HG02623 (cell line): ENCODE data around the gene SYT7.

Source experiments
- ATAC-seq: cut with Tn5 transposase; IDR thresholded peaks from one replicate; pipeline ENCODE4 v1.9.1; 2021; ENCODE audit warnings: moderate library complexity; ENCODE audit not compliant: unreplicated experiment

SYT7 gene

GRCh38 chr11:61502522-61502921 is 78.4 kb downstream of the SYT7 start:
- no peak for ATAC-seq

DNA sequence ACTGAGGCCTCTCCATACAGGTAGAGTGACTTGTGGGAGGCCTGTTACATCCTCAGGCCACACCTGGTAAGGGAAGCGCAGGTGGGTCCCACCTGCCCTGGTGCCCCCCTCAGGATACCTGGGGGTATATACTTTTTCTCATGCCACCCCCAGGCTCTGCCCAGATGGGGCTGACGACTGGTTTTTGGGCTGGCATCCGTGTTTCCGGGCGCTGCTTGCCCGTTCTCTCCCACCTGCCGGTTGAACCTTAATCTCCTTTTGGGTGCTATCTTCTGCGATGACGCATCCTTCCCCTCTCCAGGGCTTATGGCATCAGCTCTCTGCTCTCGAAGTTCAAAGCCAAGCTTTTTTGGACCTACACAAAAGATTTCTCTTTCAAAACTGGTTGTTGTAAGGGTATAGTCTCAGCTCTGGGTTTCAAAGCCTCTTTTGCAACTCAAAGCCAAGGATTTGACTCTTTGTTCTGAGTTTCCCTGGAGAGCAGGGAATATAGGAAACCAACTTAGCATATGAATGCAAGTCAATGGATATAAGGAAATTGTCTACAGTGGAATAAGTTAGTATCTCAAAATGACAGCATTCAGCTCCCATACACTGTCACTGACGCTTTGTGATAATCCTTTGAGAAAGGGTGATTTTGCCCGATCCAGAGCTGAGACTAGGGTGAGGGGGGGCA is 80.9 kb downstream of the SYT7 start:
- no peak for ATAC-seq

DNA sequence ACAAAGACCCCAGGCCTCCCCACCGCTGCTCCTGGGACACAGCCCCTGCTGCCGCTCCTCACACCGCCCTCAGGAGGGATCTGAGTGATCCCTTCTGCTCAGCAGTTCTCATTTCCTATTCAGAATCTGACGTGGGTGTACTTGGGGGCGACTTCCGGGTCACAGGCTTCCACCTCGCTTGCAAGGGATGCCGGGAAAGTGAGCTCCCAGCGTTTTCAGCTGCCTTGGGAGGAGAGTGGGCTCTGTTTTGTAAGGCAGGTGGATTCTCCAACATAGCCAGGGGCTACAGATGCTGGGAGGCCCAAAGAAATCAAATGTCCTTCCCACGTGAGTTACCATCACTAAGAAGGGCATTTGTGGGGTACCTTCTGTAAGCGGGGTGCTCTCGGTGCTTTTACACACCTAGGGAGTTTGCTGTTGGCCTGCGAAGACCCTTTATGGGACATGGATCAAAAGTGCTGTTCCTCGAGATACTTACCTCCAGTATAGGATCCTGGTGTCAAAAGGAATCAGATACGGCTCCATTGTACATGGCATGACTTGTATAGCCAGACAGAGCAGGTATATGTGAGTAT is 82.0 kb downstream of the SYT7 start:
- ATAC-seq: no peak

DNA sequence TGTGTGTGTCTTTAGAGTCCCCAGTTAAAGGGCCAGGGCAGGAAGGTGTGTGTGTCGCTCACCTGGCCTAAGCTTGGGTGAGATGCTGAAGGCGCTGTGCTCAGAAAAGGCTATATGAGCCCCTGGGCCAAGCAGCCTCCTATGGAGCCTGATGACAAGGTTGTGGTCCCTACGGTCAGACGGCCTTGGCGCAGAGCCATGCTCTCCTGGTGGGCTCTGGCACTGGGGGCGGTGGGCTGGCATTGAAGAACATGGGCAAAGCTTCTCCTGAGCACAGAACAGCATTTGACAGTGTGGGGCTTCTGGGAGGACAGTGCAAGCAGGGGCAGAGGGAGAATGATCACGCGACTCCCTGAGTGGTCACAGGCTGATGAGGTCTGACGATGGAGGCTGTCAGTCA is 83.0 kb downstream of the SYT7 start:
- no peak for ATAC-seq

DNA sequence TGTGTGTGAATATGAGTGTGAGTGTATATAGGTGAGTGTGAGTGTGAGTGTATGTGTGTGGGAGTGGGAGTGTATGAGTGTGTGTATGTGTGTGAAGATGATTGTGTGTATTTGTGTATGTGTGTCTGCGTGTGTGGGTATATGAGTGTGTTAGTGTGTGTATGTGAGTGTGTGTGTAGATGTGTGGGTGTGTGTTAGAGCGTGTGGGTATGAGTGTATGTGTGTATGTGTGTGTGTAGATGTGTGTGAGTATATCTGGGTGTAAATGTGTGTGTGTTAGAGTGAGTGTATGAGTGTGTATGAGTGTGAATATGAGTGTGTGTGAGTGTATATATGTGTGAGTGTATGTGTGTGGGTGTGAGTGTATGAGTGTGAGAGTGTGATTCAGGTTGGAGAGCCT is 83.4 kb downstream of the SYT7 start:
- no peak for ATAC-seq

DNA sequence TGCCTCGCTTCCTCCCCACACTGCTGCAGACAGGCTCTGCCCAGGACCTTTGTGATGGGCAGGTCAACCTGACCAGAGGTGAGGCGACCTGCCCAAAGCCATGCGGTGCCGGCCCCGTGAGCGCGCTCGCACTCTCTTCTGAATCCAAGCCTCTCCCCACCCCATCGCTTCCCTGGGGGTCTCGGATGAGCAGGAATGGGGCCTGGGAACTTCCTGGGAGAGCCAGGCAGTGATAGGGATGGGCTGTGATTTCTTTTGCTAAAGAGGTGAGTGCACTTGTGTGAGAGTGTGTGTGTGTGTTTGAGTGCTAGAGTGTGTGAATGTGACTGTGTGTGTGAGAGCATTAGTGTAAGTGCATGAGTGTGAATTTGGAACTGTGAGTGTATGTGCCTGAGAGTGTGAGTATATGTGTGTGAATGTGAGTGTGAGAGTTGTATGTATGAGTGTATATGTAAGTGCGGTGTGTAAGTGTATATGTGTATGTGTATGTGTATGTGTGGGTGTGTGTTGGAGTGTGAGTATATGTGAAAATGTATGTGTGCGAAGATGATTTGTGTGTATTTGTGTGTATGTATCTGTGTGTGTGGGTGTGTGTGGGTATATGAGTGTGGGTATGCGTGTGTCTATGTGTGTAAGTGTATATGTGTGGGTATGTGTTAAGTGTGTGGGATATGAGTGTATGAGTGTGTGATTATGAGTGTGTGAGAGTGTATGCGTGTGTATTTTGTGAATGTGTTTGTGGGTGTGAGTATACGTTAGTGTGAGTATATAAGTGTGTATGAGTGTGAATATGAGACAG is 84.1 kb downstream of the SYT7 start:
- ATAC-seq: no peak

DNA sequence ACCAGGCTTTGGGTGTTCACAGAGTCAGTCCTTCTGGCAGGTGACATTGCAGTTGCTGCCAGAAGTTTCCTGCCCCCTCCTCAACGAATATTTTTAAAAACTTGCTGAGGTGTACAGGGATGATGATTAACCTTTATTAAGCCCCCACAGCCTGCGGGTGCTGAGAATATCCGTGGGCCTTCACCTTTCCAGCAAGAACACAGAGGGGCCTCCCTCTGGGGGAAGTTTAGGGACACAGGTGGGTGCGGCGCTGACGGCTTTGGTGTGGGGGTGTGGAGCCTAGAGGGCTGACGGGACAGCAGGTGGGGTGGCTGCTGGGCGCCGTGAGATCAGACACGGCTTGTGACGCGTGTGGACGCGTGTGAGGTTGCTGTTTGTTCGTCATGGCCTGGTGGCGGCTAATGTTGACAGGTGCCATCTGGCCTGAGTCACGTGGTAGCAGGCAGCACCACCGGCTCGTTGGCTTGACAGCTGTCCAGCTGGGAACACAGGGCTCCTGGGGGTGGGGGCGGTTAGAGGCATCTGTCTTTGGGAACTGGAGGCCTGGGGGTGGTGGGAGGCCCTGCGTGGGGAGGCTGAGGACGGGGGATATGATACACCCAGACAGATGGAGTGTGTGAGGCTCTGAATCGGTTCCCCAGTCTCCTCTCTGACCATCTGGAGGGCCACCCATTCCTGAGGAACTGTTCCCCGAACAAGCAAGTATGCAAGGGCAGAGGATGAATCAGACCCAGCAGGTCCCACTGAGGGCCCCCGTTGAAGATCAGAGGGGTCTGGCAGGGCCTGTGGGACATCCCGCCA is 84.9 kb downstream of the SYT7 start:
- no peak for ATAC-seq

- no peak for ATAC-seq
These were observed 86.4 kb downstream of the SYT7 start for GRCh38 chr11:61494381-61494961.

DNA sequence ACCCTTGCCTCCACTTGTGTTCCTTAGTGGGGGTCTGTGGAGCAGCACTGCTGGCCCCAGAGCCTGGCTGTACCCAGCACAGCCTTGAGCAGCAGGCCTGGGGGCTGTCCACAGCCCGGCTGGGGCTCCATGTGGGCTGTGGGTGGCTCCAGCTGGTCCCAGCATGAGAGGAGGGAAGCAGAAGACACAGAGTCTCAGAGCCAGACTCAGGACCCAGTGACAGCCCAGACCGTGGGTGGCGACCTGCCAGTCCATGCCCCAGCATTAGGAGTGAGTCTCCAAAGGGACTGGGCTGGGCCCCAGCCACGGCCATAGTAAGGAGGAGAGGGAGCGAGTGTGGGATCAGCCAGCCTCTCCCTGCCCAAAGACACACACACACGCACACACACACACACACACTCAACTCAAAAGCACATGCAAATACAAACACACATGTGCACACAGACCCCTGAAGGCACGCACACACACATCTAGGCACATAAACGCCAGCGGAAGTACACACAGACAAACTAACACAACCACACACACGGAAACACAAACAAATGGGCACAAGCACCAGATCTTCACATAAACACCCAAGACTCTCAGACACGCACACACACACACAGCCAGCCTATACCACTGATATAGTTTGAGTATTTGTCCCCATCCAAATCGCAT is 89.0 kb downstream of the SYT7 start:
- ATAC-seq: no peak

- no peak for ATAC-seq
These were observed 90.8 kb downstream of the SYT7 start for GRCh38 chr11:61489833-61490721.

- no peak for ATAC-seq
These were observed 92.1 kb downstream of the SYT7 start for GRCh38 chr11:61488651-61489291.

DNA sequence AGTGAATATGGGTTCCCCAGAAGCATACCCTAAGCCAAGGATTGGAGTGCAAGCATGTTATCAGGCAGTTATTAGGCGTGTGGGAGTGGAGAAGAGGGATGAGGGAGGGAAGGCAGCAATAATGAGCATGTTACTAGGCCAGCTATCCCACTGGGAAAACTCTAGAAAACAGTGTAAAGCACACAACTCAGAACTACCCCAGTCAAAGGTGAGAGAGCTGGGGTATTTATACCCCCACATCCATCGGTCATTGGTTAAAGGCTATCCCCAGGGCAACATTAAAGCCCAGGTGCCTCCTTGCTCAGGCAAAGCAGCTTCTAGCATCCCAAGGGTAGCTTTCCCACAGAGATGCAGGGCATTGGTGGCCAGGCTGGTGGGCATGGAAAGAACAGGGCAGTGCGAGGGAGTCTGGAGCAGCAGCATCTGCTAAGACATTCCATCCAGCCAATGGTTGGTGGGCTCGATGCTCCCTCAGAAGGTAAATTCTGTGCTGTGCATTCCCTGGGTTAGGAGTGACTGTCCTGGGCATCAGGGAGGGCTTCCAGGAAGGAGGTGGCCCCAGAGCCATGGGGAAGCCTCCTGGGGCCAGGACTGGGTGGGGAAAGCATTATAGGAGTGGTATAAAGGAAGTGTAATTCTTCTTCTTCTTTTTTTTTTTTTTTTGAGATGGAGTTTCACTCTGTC is 93.4 kb downstream of the SYT7 start:
- ATAC-seq: no peak

DNA sequence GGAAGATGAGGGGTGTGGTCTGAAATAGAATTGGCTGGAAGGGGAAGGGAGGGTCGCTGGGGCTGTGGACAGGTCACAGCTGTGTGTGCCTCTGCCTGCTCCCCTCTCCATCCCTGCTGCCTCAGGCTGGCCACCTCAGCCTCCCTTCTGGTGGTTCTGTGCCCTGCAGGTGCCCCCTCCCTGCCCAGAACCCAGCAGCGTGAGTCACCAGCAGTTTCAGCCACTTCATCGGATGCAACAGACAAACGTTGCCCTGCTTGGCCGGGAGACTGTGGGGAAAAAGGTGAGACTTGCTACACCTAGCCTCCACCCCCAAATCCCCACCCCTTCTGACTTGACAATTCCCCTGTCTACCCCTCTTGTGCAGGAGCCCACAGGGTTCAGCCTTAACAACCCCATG is 94.1 kb downstream of the SYT7 start:
- no peak for ATAC-seq

- no peak for ATAC-seq
These were observed 94.8 kb downstream of the SYT7 start for GRCh38 chr11:61486011-61486620.

- no peak for ATAC-seq
These were observed 95.8 kb downstream of the SYT7 start for GRCh38 chr11:61485080-61485479.

- ATAC-seq: no peak
These were observed 96.3 kb downstream of the SYT7 start for GRCh38 chr11:61484541-61484940.

GRCh38 chr11:61482513-61482912 is 98.4 kb downstream of the SYT7 start:
- no peak for ATAC-seq

DNA sequence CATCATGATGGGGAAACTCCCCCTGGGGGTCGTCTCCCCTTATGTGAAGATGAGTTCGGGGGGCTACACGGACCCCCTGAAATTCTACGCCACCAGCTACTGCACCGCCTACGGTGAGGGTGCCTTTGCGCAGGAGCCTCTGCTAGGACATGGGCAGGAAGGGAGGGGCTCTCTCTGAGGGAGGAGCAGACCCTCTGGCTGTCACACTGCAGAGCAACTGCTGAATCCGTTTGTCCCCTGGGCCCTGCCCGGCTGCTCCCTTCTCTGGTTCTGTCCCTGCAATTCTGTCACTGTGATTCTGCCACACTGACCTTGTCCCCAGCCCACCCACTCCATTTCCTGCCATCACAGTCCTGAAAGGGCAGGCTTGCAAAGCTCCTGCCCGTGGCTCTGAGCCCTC is 99.1 kb downstream of the SYT7 start:
- ATAC-seq: no peak
